WTC11 (cell line): ENCODE results near the gene MPDZ. TPM values are rescaled to one million over a fixed set of nuclear protein-coding genes. Genes with fewer than 3 reads are reported as not detected.
A peak's percentile ranks its signal among the peaks of the same experiment; 100 is the strongest.

Experiments
- ATAC-seq: fragments of 200-7000 bp; cut with Tn5 transposase; 2 replicates; pipeline ENCODE4 v1.10.0; 2021; ENCODE audit warnings: mild to moderate bottlenecking, moderate library complexity
- Bru-seq: library from RNA; stranded (reverse); fragments of 400-500 nt; gene quantifications from one replicate; lab custom pipeline; 2021; lab: Mats Ljungman, UMichigan
- CTCF ChIA-PET: fragments of 300-600 bp; sonication (Branson Sonifier 250); formaldehyde crosslinking; loops from one replicate; lab custom pipeline; 2021; ENCODE audit warnings: antibody characterized with exemption; lab: Charles Lee
- POLR2A ChIA-PET: fragments of 350-600 bp; sonication (Branson Sonifier 250); formaldehyde crosslinking; loops from one replicate; lab custom pipeline; 2021; ENCODE audit warnings: antibody characterized with exemption; lab: Charles Lee
- DNase-seq: peaks from one replicate; pipeline ENCODE4 v3.0.0; 2021; ENCODE audit warnings: low spot score
- H3K27ac Mint-ChIP-seq: 2 replicates; pipeline ENCODE4 v1.8.0; 2021; ENCODE audit warnings: mixed read lengths
- H3K27me3 Mint-ChIP-seq: 2 replicates; pipeline ENCODE4 v1.8.0; 2021; ENCODE audit warnings: low read depth, mild to moderate bottlenecking, moderate library complexity, mixed read lengths
- H3K36me3 Mint-ChIP-seq: 2 replicates; pipeline ENCODE4 v1.8.0; 2021; ENCODE audit warnings: mixed read lengths
- H3K4me1 Mint-ChIP-seq: 2 replicates; pipeline ENCODE4 v1.8.0; 2022; ENCODE audit warnings: mixed read lengths
- H3K4me3 Mint-ChIP-seq: 2 replicates; pipeline ENCODE4 v1.8.0; 2021; ENCODE audit warnings: mild to moderate bottlenecking, moderate library complexity, mixed read lengths
- H3K9me3 Mint-ChIP-seq: 2 replicates; pipeline ENCODE4 v1.8.0; 2021; ENCODE audit warnings: mixed read lengths
- CREM ChIP-seq: sonication (generic); formaldehyde crosslinking; IDR thresholded peaks from 2 replicates; pipeline ENCODE4 v1.8.1; 2022; ENCODE audit warnings: mild to moderate bottlenecking, missing genetic modification reagents, moderate library complexity
- ETV6 ChIP-seq: sonication (generic); formaldehyde crosslinking; IDR thresholded peaks from 2 replicates; pipeline ENCODE4 v1.8.1; 2022; ENCODE audit warnings: mild to moderate bottlenecking, missing genetic modification reagents
- FOXP1 ChIP-seq: sonication (generic); formaldehyde crosslinking; IDR thresholded peaks from 2 replicates; pipeline ENCODE4 v1.8.0; 2022; ENCODE audit warnings: missing genetic modification reagents, mild to moderate bottlenecking, moderate library complexity, borderline replicate concordance
- GRHL2 ChIP-seq: fragments of 250-450 bp; sonication (Bioruptor Pico); IDR thresholded peaks from 2 replicates; pipeline ENCODE4 v1.8.0; 2022; ENCODE audit warnings: mild to moderate bottlenecking, moderate library complexity; ENCODE audit not compliant: insufficient replicate concordance, severe bottlenecking
- JUN ChIP-seq: sonication (generic); formaldehyde crosslinking; IDR thresholded peaks from 2 replicates; pipeline ENCODE4 v1.8.0; 2023; ENCODE audit warnings: mild to moderate bottlenecking, missing genetic modification reagents
- KAT7 ChIP-seq: sonication (generic); formaldehyde crosslinking; IDR thresholded peaks from 2 replicates; pipeline ENCODE4 v1.8.1; 2023; ENCODE audit warnings: missing genetic modification reagents, mild to moderate bottlenecking, borderline replicate concordance
- NFYB ChIP-seq: sonication (generic); formaldehyde crosslinking; conservative IDR thresholded peaks from 2 replicates; pipeline ENCODE4 v1.8.0; 2022; ENCODE audit warnings: low read depth, missing genetic modification reagents
- PRRX2 ChIP-seq: fragments of 250-450 bp; sonication (Bioruptor Pico); IDR thresholded peaks from 2 replicates; pipeline ENCODE4 v1.8.0; 2021; ENCODE audit warnings: mild to moderate bottlenecking
- SP1 ChIP-seq: sonication (generic); formaldehyde crosslinking; conservative IDR thresholded peaks from 2 replicates; pipeline ENCODE4 v1.8.1; 2022; ENCODE audit warnings: missing genetic modification reagents
- TEAD1 ChIP-seq: sonication (generic); formaldehyde crosslinking; IDR thresholded peaks from 2 replicates; pipeline ENCODE4 v1.8.0; 2022; ENCODE audit warnings: mild to moderate bottlenecking, missing genetic modification reagents
- ZNF263 ChIP-seq: sonication (generic); formaldehyde crosslinking; IDR thresholded peaks from 2 replicates; pipeline ENCODE4 v1.8.1; 2022; ENCODE audit warnings: low read depth, mild to moderate bottlenecking, moderate library complexity, missing genetic modification reagents
- ZNF396 ChIP-seq: fragments of 250-450 bp; sonication (Bioruptor Pico); IDR thresholded peaks from 2 replicates; pipeline ENCODE4 v1.8.0; 2021; ENCODE audit warnings: mild to moderate bottlenecking, moderate library complexity, borderline replicate concordance
- long read RNA-seq, 3 experiments: library from RNA in 1 of 3; library from capped mRNA in 1 of 3; library from polyadenylated mRNA in 1 of 3; unstranded in 2 of 3; stranded (forward) in 1 of 3; transcript quantifications; one replicate each; pipeline ENCODE4 v2.0.0, GENCODE V29; 2021
- total RNA-seq: library from RNA; stranded (reverse); gene quantifications from 3 replicates; pipeline ENCODE4 v1.2.3, GENCODE V29; 2021
- TF ChIP-seq, protein P1 (sequence below): fragments of 250-450 bp; sonication (Bioruptor Pico); IDR thresholded peaks from 2 replicates; pipeline ENCODE4 v1.9.0; 2021; ENCODE audit warnings: moderate library complexity, mild to moderate bottlenecking, inconsistent platforms, borderline replicate concordance
- TF ChIP-seq, protein P2 (sequence below): sonication (generic); formaldehyde crosslinking; IDR thresholded peaks from 2 replicates; pipeline ENCODE4 v1.8.1; 2023; ENCODE audit warnings: mild to moderate bottlenecking, moderate library complexity, missing genetic modification reagents
- TF ChIP-seq, protein P3 (sequence below): fragments of 200-600 bp; IDR thresholded peaks from 2 replicates; pipeline ENCODE4 v1.8.0; 2022; ENCODE audit warnings: antibody characterized with exemption
- TF ChIP-seq, protein P4 (sequence below): fragments of 250-450 bp; sonication (Bioruptor Pico); IDR thresholded peaks from 2 replicates; pipeline ENCODE4 v1.9.0; 2021; ENCODE audit warnings: mild to moderate bottlenecking
- TF ChIP-seq, protein P5 (sequence below): sonication (generic); formaldehyde crosslinking; IDR thresholded peaks from 2 replicates; pipeline ENCODE4 v1.8.1; 2022; ENCODE audit warnings: low read depth, missing genetic modification reagents, borderline replicate concordance
- TF ChIP-seq, protein P6 (sequence below): sonication (generic); formaldehyde crosslinking; IDR thresholded peaks from 2 replicates; pipeline ENCODE4 v1.8.0; 2022; ENCODE audit warnings: mild to moderate bottlenecking, missing genetic modification reagents
- TF ChIP-seq, protein P7 (sequence below): sonication (generic); formaldehyde crosslinking; IDR thresholded peaks from 2 replicates; pipeline ENCODE4 v1.8.1; 2022; ENCODE audit warnings: mild to moderate bottlenecking, moderate library complexity, missing genetic modification reagents

The MPDZ gene, protein sequence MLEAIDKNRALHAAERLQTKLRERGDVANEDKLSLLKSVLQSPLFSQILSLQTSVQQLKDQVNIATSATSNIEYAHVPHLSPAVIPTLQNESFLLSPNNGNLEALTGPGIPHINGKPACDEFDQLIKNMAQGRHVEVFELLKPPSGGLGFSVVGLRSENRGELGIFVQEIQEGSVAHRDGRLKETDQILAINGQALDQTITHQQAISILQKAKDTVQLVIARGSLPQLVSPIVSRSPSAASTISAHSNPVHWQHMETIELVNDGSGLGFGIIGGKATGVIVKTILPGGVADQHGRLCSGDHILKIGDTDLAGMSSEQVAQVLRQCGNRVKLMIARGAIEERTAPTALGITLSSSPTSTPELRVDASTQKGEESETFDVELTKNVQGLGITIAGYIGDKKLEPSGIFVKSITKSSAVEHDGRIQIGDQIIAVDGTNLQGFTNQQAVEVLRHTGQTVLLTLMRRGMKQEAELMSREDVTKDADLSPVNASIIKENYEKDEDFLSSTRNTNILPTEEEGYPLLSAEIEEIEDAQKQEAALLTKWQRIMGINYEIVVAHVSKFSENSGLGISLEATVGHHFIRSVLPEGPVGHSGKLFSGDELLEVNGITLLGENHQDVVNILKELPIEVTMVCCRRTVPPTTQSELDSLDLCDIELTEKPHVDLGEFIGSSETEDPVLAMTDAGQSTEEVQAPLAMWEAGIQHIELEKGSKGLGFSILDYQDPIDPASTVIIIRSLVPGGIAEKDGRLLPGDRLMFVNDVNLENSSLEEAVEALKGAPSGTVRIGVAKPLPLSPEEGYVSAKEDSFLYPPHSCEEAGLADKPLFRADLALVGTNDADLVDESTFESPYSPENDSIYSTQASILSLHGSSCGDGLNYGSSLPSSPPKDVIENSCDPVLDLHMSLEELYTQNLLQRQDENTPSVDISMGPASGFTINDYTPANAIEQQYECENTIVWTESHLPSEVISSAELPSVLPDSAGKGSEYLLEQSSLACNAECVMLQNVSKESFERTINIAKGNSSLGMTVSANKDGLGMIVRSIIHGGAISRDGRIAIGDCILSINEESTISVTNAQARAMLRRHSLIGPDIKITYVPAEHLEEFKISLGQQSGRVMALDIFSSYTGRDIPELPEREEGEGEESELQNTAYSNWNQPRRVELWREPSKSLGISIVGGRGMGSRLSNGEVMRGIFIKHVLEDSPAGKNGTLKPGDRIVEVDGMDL (N-terminal part only)
- total RNA-seq (38.1 to 39.3 TPM (median 38.5 TPM) in 3 replicates), Bru-seq, nascent RNA (percentile 82 among the genes with signal in this experiment)
- long read RNA-seq, experiment 1, full-length matches to known transcripts, result 8 of 101 reads
- long read RNA-seq, experiment 1, partial matches to known transcripts, result 49 of 101 reads
- long read RNA-seq, experiment 1, other reads (novel, unspliced or antisense), result 44 of 101 reads
- long read RNA-seq, experiment 2, full-length matches to known transcripts, result 3 of 50 reads
- long read RNA-seq, experiment 2, partial matches to known transcripts, result 20 of 50 reads
- long read RNA-seq, experiment 2, other reads (novel, unspliced or antisense), result 27 of 50 reads
- long read RNA-seq, experiment 3, partial matches to known transcripts, result 2 of 3 reads
- long read RNA-seq, experiment 3, other reads (novel, unspliced or antisense), result 1 of 3 reads

DNA sequence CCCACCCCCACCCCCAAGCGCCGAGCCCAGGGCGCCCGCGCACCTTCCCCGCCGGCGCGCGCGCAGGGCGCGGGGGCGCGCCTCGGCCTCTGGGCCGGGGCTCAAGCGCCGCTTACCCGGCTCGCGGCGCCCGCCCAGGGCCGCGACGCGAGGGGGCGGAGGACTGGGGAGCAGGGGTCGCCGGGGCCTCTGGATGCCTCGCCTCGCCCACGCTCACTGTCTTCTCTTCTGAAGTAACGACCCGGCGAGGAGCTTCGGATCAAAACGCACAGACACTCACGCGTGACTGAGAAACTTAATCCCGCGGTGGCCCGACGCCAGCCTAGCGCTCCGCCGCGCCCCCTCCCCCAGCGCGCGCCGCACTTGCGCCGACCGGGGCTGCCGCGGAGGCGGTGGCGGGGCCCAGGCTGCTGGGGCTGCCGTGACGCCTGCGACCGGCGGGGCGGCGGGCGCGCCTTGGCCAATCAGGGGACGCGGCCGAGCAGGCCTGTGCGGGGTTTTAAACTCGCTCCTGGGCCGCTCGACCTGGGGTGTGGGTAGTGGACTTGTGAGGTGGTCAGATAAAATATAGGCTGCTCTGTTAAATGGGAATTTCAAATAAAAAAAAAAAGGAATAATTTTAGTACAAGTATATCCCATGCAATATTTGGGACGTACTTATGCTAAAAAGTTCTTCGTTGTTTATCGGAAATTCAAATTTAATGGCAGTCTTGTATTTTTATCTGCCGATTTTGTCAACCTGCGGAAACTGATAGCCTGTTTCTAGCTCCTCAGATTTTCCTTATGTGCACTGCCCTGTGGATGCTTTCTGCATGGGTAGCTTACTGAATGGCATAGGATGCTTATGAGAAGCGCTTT lies at the start of gene MPDZ:
MPDZ (minus strand) TSS at position 409 of the 858 bp plus-strand sequence. CDS start 29,377 bp downstream, outside the sequence.
- ATAC-seq (peak; percentile 86), DNase-seq (peak; percentile 72)
- ChIA-PET CTCF (no interaction called here), POLR2A (interaction anchor here (0.5 kb wide), 1 partner anchor 64 kb away, joined by 3 read pairs; no protein-coding TSS in a partner anchor)
- H3K4me1 Mint-ChIP-seq, result peaks cover 22% of the 10 kb centered on the region
- H3K27ac Mint-ChIP-seq, result no peak within 1 kb of the TSS; the same call in 1 of the 2 replicates
- peak within 1 kb of the TSS; percentile 95 for H3K4me3 Mint-ChIP-seq
- no peaks in the 10 kb centered on the region for H3K27me3 Mint-ChIP-seq
- H3K9me3 Mint-ChIP-seq, result no peaks in the 10 kb centered on the region
- H3K36me3 Mint-ChIP-seq, result no peaks in the 10 kb centered on the region
- TF ChIP-seq, protein P1, sequence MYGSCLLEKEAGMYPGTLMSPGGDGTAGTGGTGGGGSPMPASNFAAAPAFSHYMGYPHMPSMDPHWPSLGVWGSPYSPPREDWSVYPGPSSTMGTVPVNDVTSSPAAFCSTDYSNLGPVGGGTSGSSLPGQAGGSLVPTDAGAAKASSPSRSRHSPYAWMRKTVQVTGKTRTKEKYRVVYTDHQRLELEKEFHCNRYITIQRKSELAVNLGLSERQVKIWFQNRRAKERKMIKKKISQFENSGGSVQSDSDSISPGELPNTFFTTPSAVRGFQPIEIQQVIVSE (CRISPR knock-in tag), result no peak
- TF ChIP-seq GRHL2 (CRISPR knock-in tag), result no peak
- no peak for TF ChIP-seq ZNF263 (CRISPR knock-in tag)
- TF ChIP-seq KAT7 (CRISPR knock-in tag), result 0 out of 2 replicates have a peak, but pooled peaks have one; percentile 74
- no peak for TF ChIP-seq ZNF396 (CRISPR knock-in tag)
- TF ChIP-seq, protein P2, sequence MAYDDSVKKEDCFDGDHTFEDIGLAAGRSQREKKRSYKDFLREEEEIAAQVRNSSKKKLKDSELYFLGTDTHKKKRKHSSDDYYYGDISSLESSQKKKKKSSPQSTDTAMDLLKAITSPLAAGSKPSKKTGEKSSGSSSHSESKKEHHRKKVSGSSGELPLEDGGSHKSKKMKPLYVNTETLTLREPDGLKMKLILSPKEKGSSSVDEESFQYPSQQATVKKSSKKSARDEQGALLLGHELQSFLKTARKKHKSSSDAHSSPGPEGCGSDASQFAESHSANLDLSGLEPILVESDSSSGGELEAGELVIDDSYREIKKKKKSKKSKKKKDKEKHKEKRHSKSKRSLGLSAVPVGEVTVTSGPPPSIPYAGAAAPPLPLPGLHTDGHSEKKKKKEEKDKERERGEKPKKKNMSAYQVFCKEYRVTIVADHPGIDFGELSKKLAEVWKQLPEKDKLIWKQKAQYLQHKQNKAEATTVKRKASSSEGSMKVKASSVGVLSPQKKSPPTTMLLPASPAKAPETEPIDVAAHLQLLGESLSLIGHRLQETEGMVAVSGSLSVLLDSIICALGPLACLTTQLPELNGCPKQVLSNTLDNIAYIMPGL (CRISPR knock-in tag), result peak; percentile 43; the same call in 1 of the 2 replicates
- TF ChIP-seq, protein P3, sequence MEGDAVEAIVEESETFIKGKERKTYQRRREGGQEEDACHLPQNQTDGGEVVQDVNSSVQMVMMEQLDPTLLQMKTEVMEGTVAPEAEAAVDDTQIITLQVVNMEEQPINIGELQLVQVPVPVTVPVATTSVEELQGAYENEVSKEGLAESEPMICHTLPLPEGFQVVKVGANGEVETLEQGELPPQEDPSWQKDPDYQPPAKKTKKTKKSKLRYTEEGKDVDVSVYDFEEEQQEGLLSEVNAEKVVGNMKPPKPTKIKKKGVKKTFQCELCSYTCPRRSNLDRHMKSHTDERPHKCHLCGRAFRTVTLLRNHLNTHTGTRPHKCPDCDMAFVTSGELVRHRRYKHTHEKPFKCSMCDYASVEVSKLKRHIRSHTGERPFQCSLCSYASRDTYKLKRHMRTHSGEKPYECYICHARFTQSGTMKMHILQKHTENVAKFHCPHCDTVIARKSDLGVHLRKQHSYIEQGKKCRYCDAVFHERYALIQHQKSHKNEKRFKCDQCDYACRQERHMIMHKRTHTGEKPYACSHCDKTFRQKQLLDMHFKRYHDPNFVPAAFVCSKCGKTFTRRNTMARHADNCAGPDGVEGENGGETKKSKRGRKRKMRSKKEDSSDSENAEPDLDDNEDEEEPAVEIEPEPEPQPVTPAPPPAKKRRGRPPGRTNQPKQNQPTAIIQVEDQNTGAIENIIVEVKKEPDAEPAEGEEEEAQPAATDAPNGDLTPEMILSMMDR, result no peak
- TF ChIP-seq ETV6 (CRISPR knock-in tag), result no peak
- TF ChIP-seq SP1 (CRISPR knock-in tag), result peak; percentile 49; the same call in 1 of the 2 replicates
- TF ChIP-seq, protein P4, sequence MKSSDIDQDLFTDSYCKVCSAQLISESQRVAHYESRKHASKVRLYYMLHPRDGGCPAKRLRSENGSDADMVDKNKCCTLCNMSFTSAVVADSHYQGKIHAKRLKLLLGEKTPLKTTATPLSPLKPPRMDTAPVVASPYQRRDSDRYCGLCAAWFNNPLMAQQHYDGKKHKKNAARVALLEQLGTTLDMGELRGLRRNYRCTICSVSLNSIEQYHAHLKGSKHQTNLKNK (CRISPR knock-in tag), result no peak
- peak; percentile 60 for TF ChIP-seq FOXP1 (CRISPR knock-in tag)
- TF ChIP-seq, protein P5, sequence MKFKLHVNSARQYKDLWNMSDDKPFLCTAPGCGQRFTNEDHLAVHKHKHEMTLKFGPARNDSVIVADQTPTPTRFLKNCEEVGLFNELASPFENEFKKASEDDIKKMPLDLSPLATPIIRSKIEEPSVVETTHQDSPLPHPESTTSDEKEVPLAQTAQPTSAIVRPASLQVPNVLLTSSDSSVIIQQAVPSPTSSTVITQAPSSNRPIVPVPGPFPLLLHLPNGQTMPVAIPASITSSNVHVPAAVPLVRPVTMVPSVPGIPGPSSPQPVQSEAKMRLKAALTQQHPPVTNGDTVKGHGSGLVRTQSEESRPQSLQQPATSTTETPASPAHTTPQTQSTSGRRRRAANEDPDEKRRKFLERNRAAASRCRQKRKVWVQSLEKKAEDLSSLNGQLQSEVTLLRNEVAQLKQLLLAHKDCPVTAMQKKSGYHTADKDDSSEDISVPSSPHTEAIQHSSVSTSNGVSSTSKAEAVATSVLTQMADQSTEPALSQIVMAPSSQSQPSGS (CRISPR knock-in tag), result no peak
- TF ChIP-seq, protein P6, sequence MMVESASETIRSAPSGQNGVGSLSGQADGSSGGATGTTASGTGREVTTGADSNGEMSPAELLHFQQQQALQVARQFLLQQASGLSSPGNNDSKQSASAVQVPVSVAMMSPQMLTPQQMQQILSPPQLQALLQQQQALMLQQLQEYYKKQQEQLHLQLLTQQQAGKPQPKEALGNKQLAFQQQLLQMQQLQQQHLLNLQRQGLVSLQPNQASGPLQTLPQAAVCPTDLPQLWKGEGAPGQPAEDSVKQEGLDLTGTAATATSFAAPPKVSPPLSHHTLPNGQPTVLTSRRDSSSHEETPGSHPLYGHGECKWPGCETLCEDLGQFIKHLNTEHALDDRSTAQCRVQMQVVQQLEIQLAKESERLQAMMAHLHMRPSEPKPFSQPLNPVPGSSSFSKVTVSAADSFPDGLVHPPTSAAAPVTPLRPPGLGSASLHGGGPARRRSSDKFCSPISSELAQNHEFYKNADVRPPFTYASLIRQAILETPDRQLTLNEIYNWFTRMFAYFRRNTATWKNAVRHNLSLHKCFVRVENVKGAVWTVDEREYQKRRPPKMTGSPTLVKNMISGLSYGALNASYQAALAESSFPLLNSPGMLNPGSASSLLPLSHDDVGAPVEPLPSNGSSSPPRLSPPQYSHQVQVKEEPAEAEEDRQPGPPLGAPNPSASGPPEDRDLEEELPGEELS (CRISPR knock-in tag), result no peak
- TF ChIP-seq CREM (CRISPR knock-in tag), result 0 out of 2 replicates have a peak, but pooled peaks have one; percentile 43
- no peak for TF ChIP-seq JUN (CRISPR knock-in tag)
- TF ChIP-seq TEAD1 (CRISPR knock-in tag), result 0 out of 2 replicates have a peak, but pooled peaks have one; percentile 25
- TF ChIP-seq PRRX2 (CRISPR knock-in tag), result no peak
- TF ChIP-seq, protein P7, sequence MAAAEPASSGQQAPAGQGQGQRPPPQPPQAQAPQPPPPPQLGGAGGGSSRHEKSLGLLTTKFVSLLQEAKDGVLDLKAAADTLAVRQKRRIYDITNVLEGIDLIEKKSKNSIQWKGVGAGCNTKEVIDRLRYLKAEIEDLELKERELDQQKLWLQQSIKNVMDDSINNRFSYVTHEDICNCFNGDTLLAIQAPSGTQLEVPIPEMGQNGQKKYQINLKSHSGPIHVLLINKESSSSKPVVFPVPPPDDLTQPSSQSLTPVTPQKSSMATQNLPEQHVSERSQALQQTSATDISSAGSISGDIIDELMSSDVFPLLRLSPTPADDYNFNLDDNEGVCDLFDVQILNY (CRISPR knock-in tag), result 0 out of 2 replicates have a peak, but pooled peaks have one; percentile 60
- peak; percentile 61 for TF ChIP-seq NFYB (CRISPR knock-in tag)
